Small intestine (tissue), 7 donors: ENCODE results near the gene GUF1. TPM values are rescaled to one million over a fixed set of nuclear protein-coding genes. Genes with fewer than 3 reads are reported as not detected.
A peak's percentile ranks its signal among the peaks of the same experiment; 100 is the strongest.
"Not testable (repeated sequence)": the region's sequence is repeated elsewhere in the genome, so short reads cannot be mapped to it uniquely, and the experiment has no call there.

Experiments used
- DNase-seq, 2 donors: peaks; one replicate each; pipeline versions ENCODE4 v3.0.0 to v3.0.0-alpha.2; 2013
- FAIRE-seq: peaks from 2 replicates; lab custom pipeline; 2012; peaks lifted over from hg19 to GRCh38; lab: Jason Lieb, UNC
- H3K27ac ChIP-seq, 3 donors: one replicate each; pipeline ENCODE4 v1.5.1; 2013; ENCODE audit warnings: low read length in 2 of 3, mild to moderate bottlenecking in 2 of 3, control low read depth in 1 of 3, inconsistent platforms in 1 of 3, low read depth in 1 of 3, moderate library complexity in 1 of 3
- H3K27me3 ChIP-seq, 3 donors: one replicate each; pipeline ENCODE4 v1.6.1; 2013; ENCODE audit warnings: low read length in 3 of 3, inconsistent platforms in 1 of 3; ENCODE audit not compliant: control insufficient read depth in 3 of 3, insufficient read depth in 3 of 3
- H3K36me3 ChIP-seq, 3 donors: one replicate each; pipeline ENCODE4 v1.6.1; 2013; ENCODE audit warnings: low read length in 3 of 3, inconsistent platforms in 1 of 3, low read depth in 1 of 3, mild to moderate bottlenecking in 1 of 3, moderate library complexity in 1 of 3; ENCODE audit not compliant: control insufficient read depth in 3 of 3, insufficient read depth in 2 of 3
- H3K4me1 ChIP-seq, 3 donors: one replicate each; pipeline ENCODE4 v1.6.1; 2013; ENCODE audit warnings: low read length in 2 of 3, inconsistent platforms in 1 of 3, low read depth in 1 of 3, mild to moderate bottlenecking in 1 of 3, moderate library complexity in 1 of 3; ENCODE audit not compliant: control insufficient read depth in 3 of 3, insufficient read depth in 2 of 3
- H3K4me3 ChIP-seq, 3 donors: one replicate each; pipeline ENCODE4 v1.5.1; 2013; ENCODE audit warnings: low read length in 3 of 3, control low read depth in 1 of 3, inconsistent platforms in 1 of 3, low read depth in 1 of 3, mild to moderate bottlenecking in 1 of 3, moderate library complexity in 1 of 3
- H3K9me3 ChIP-seq, 2 donors: one replicate each; pipeline ENCODE4 v1.6.1; 2013; ENCODE audit warnings: low read depth in 1 of 2, low read length in 1 of 2; ENCODE audit not compliant: control insufficient read depth in 2 of 2, insufficient read depth in 1 of 2
- WGBS, 3 donors: extraction: QIAGEN DNeasy Blood & Tissue Kit; methylation state at CpG; one replicate each; pipeline ENCODE4 v1.1.7; 2013; 5-methylcytosine and 5-hydroxymethylcytosine counted together
- polyA plus RNA-seq, 4 donors: library from polyadenylated mRNA; stranded (reverse) in 3 of 4; unstranded in 1 of 4; fragments of 200-250 nt in 3 of 4; fragments of 120-200 nt in 1 of 4; gene quantifications; one replicate each; pipeline versions ENCODE4 v1.2.1 to v1.2.3, GENCODE V29; 2013
- donor health status: healthy with polysubstance abuse.
- donor health status: control.
- donor health status: control.
- donor health status: Bipolar disorder and iron deficiency.
- donor health status: healthy.

GUF1 gene
- polyA plus RNA-seq, 4 donors, result 13.5 to 29.3 (median 15.0) TPM

- Histone ChIP-seq H3K36me3 (no peaks in the 10 kb centered on the region), H3K4me3 (no peak overlapping the region), H3K4me1 (no peaks in the 10 kb centered on the region), H3K27me3 (no peaks in the 10 kb centered on the region), H3K27ac (no peak overlapping the region), H3K9me3 (no peaks in the 10 kb centered on the region)
- 94 to 95% (median 94%) methylated on average over 4 of the region's 4 CpGs for whole genome bisulfite sequencing, 3 donors
- FAIRE-seq, result no peak
- DNase-seq, result no peak
These were observed 42.2 kb downstream of the GUF1 start for GRCh38 chr4:44720371-44720770.

- Histone ChIP-seq H3K4me3 (no peak overlapping the region), H3K4me1 (peaks cover 0 to 2% (median 0%) of the 10 kb centered on the region in 3 donors), H3K9me3 (no peaks in the 10 kb centered on the region), H3K27me3 (no peaks in the 10 kb centered on the region), H3K36me3 (no peaks in the 10 kb centered on the region), H3K27ac (no peak overlapping the region)
- 94 to 99% (median 98%) methylated on average over 3 of the region's 3 CpGs for WGBS, 3 donors
- no peak for DNase-seq
- no peak for FAIRE-seq
These were observed 43.8 kb downstream of the GUF1 start for GRCh38 chr4:44722001-44722400.

GRCh38 chr4:44725166-44725565, 46.9 kb downstream of the GUF1 start:
- 26 to 45% (median 42%) methylated on average over 6 of the region's 6 CpGs for WGBS, 3 donors
- FAIRE-seq, result no peak
- H3K4me1 ChIP-seq, result peaks cover 0 to 2% (median 0%) of the 10 kb centered on the region in 3 donors
- H3K36me3 ChIP-seq, result no peaks in the 10 kb centered on the region
- no peaks in the 10 kb centered on the region for H3K27me3 ChIP-seq
- H3K27ac ChIP-seq, result no peak overlapping the region
- no peaks in the 10 kb centered on the region for H3K9me3 ChIP-seq
- DNase-seq, result no peak
- H3K4me3 ChIP-seq, result peak overlapping the region in 2 of 3 donors; percentile 64 to 96

GRCh38 chr4:44725726-44726037, 47.5 kb downstream of the GUF1 start:
- peak overlapping the region in 2 of 3 donors; percentile 70 to 73 for H3K27ac ChIP-seq
- no peaks in the 10 kb centered on the region for H3K36me3 ChIP-seq
- H3K27me3 ChIP-seq, result no peaks in the 10 kb centered on the region
- FAIRE-seq (no peak), DNase-seq (no peak)
- peak overlapping the region; percentile 64 to 96 (median 74) for H3K4me3 ChIP-seq
- H3K9me3 ChIP-seq, result no peaks in the 10 kb centered on the region
- peaks cover 0 to 2% (median 0%) of the 10 kb centered on the region in 3 donors for H3K4me1 ChIP-seq
- 0 to 2% (median 1%) methylated on average over 9 of the region's 9 CpGs for WGBS, 3 donors

GRCh38 chr4:44726038-44726871, 48.0 kb downstream of the GUF1 start, which contains the start of gene GNPDA2:
Gene GNPDA2, minus strand, starts transcription at chr4:44726556. Its CDS starts 4,349 bp downstream, at chr4:44722207.
- H3K9me3 ChIP-seq, result no peaks in the 10 kb centered on the region
- 0 to 1% (median 0%) methylated on average over 65 of the region's 65 CpGs for WGBS, 3 donors
- FAIRE-seq, result no peak
- H3K36me3 ChIP-seq, result no peaks in the 10 kb centered on the region
- peaks cover 0 to 2% (median 0%) of the 10 kb centered on the region in 3 donors for H3K4me1 ChIP-seq
- peak within 1 kb of the TSS in 2 of 3 donors; percentile 70 to 73 for H3K27ac ChIP-seq
- no peaks in the 10 kb centered on the region for H3K27me3 ChIP-seq
- DNase-seq, result peak; percentile 86 to 94
- H3K4me3 ChIP-seq, result peak within 1 kb of the TSS; percentile 64 to 96 (median 74)

GRCh38 chr4:44727471-44727870, 49.3 kb downstream of the GUF1 start:
- H3K4me3 ChIP-seq, result no peak overlapping the region
- no peak for FAIRE-seq
- H3K9me3 ChIP-seq, result no peaks in the 10 kb centered on the region
- 48 to 85% (median 65%) methylated on average over 6 of the region's 6 CpGs for WGBS, 3 donors
- peaks cover 0 to 2% (median 0%) of the 10 kb centered on the region in 3 donors for H3K4me1 ChIP-seq
- H3K27me3 ChIP-seq, result peaks cover 0 to 2% (median 0%) of the 10 kb centered on the region in 3 donors
- H3K36me3 ChIP-seq, result no peaks in the 10 kb centered on the region
- H3K27ac ChIP-seq, result no peak overlapping the region
- no peak for DNase-seq

- WGBS, 3 donors, result 91 to 96% (median 95%) methylated on average over 9 of the region's 9 CpGs
- FAIRE-seq, result not testable (repeated sequence)
These were observed 50.5 kb downstream of the GUF1 start for GRCh38 chr4:44728694-44729093.

GRCh38 chr4:44736900-44737299, 58.7 kb downstream of the GUF1 start:
- Histone ChIP-seq H3K36me3 (no peaks in the 10 kb centered on the region), H3K4me1 (no peaks in the 10 kb centered on the region), H3K9me3 (no peaks in the 10 kb centered on the region), H3K27ac (no peak overlapping the region), H3K4me3 (no peak overlapping the region), H3K27me3 (peaks cover 0 to 2% (median 0%) of the 10 kb centered on the region in 3 donors)
- FAIRE-seq (no peak), DNase-seq (no peak)
- whole genome bisulfite sequencing, 3 donors, result 87 to 96% (median 91%) methylated on average over 2 of the region's 2 CpGs

More at GRCh38 chr4:44728694-44729093, 50.5 kb downstream of the GUF1 start:
- not testable (repeated sequence) for H3K9me3 ChIP-seq, H3K36me3 ChIP-seq, H3K4me3 ChIP-seq, H3K27me3 ChIP-seq, DNase-seq, H3K4me1 ChIP-seq, H3K27ac ChIP-seq
